KMS-11 (cell line): ENCODE data around the gene PKDREJ.

Experiments used
- H2AFZ ChIP-seq: fragments of 200-600 bp; sonication (generic); 2 replicates; pipeline ENCODE4 v1.6.1; 2016; ENCODE audit warnings: antibody characterized with exemption, mixed run types, low read depth
- H3K27ac ChIP-seq: fragments of 200-600 bp; sonication (generic); 2 replicates; pipeline ENCODE4 v1.6.1; 2016; ENCODE audit warnings: mild to moderate bottlenecking, mixed run types
- H3K27me3 ChIP-seq: fragments of 200-600 bp; sonication (generic); 2 replicates; pipeline ENCODE4 v1.6.1; 2017; ENCODE audit warnings: mild to moderate bottlenecking, low read depth, mixed run types, moderate library complexity; ENCODE audit not compliant: insufficient read depth
- H3K36me3 ChIP-seq: fragments of 200-600 bp; sonication (generic); 2 replicates; pipeline ENCODE4 v1.6.1; 2017; ENCODE audit warnings: mild to moderate bottlenecking, mixed run types; ENCODE audit not compliant: insufficient read depth
- H3K4me1 ChIP-seq: fragments of 200-600 bp; sonication (generic); 2 replicates; pipeline ENCODE4 v1.6.1; 2016; ENCODE audit warnings: mild to moderate bottlenecking, low read depth, mixed run types; ENCODE audit not compliant: poor library complexity, severe bottlenecking
- H3K4me2 ChIP-seq: fragments of 200-600 bp; sonication (generic); 2 replicates; pipeline ENCODE4 v1.7.0; 2016; ENCODE audit warnings: mild to moderate bottlenecking, mixed run types
- H3K4me3 ChIP-seq: fragments of 200-600 bp; sonication (generic); IDR thresholded peaks from 2 replicates; pipeline ENCODE4 v1.6.1; 2017; ENCODE audit warnings: low read depth, low read length, mixed read lengths; ENCODE audit not compliant: insufficient read depth
- H3K79me2 ChIP-seq: fragments of 200-600 bp; sonication (generic); 2 replicates; pipeline ENCODE4 v1.6.1; 2016; ENCODE audit warnings: low read depth, mixed run types; ENCODE audit not compliant: insufficient read depth
- H3K9ac ChIP-seq: fragments of 200-600 bp; sonication (generic); 2 replicates; pipeline ENCODE4 v1.6.1; 2016; ENCODE audit warnings: mild to moderate bottlenecking, mixed run types
- H4K20me1 ChIP-seq: fragments of 200-600 bp; sonication (generic); 2 replicates; pipeline ENCODE4 v1.6.1; 2016; ENCODE audit warnings: mild to moderate bottlenecking, mixed run types; ENCODE audit not compliant: insufficient read depth
- CTCF ChIP-seq: fragments of 200-600 bp; sonication (generic); conservative IDR thresholded peaks from 2 replicates; pipeline ENCODE4 v1.6.1; 2017; ENCODE audit warnings: low read depth, mild to moderate bottlenecking, antibody characterized with exemption, low read length, moderate library complexity, mixed read lengths

Gene PKDREJ

GRCh38 chr22:46260038-46260437 lies 3.1 kb downstream of the PKDREJ start:
- no peaks in the 10 kb centered on the region for H3K4me1 ChIP-seq
- H3K4me2 ChIP-seq, result no peak overlapping the region
- H3K36me3 ChIP-seq, result no peaks in the 10 kb centered on the region
- no peak overlapping the region for H3K27ac ChIP-seq
- H2AFZ ChIP-seq, result no peak overlapping the region
- no peaks in the 10 kb centered on the region for H3K79me2 ChIP-seq
- no peaks in the 10 kb centered on the region for H4K20me1 ChIP-seq
- no peak overlapping the region for H3K4me3 ChIP-seq
- H3K27me3 ChIP-seq, result no peaks in the 10 kb centered on the region
- TF ChIP-seq CTCF, result no peak
- H3K9ac ChIP-seq, result no peak overlapping the region

- Histone ChIP-seq H3K27me3 (no peaks in the 10 kb centered on the region), H3K4me1 (no peaks in the 10 kb centered on the region), H2AFZ (no peak overlapping the region), H3K4me3 (no peak overlapping the region), H3K9ac (no peak overlapping the region), H3K4me2 (no peak overlapping the region), H3K27ac (no peak overlapping the region), H4K20me1 (no peaks in the 10 kb centered on the region), H3K79me2 (no peaks in the 10 kb centered on the region), H3K36me3 (no peaks in the 10 kb centered on the region)
- TF ChIP-seq CTCF, result no peak
These were observed 3.8 kb downstream of the PKDREJ start for GRCh38 chr22:46259374-46259773.

GRCh38 chr22:46256358-46256958 lies 6.7 kb downstream of the PKDREJ start:
- Histone ChIP-seq H3K79me2 (no peaks in the 10 kb centered on the region), H3K9ac (no peak overlapping the region), H3K4me2 (no peak overlapping the region), H3K36me3 (no peaks in the 10 kb centered on the region), H3K27me3 (no peaks in the 10 kb centered on the region), H4K20me1 (no peaks in the 10 kb centered on the region), H3K27ac (no peak overlapping the region), H3K4me1 (peaks cover under 1% of the 10 kb centered on the region), H3K4me3 (no peak overlapping the region), H2AFZ (no peak overlapping the region)
- TF ChIP-seq CTCF, result no peak

GRCh38 chr22:46251816-46252380 lies 11.2 kb downstream of the PKDREJ start:
- H3K4me1 ChIP-seq, result peaks cover 18% of the 10 kb centered on the region

More at GRCh38 chr22:46251816-46252380, 11.2 kb downstream of the PKDREJ start:
- H2AFZ ChIP-seq, result no peak overlapping the region
- H3K36me3 ChIP-seq, result no peaks in the 10 kb centered on the region
- H3K27ac ChIP-seq, result no peak overlapping the region
- no peaks in the 10 kb centered on the region for H3K27me3 ChIP-seq
- no peak overlapping the region for H3K9ac ChIP-seq
- no peaks in the 10 kb centered on the region for H4K20me1 ChIP-seq
- no peak for TF ChIP-seq CTCF
- 0 out of 2 replicates have a peak, but pooled peaks cover 4% of the 10 kb centered on the region for H3K79me2 ChIP-seq
- no peak overlapping the region for H3K4me3 ChIP-seq
- H3K4me2 ChIP-seq, result no peak overlapping the region
